Measurements from ENCODE around the gene IL22RA2. TPM values are rescaled to one million over a fixed set of nuclear protein-coding genes. Genes with fewer than 3 reads are reported as not detected.

IL22RA2 gene
- total RNA-seq, 1 donor from 2014 or later, result not detected

- Histone ChIP-seq H3K4me1 (no peaks in the 10 kb centered on the region), H3K27me3 (ENCODE audit: low read depth) (no peaks in the 10 kb centered on the region), H3K9me3 (peaks cover 8% of the 10 kb centered on the region), H3K4me3 (no peak overlapping the region), H3K36me3 (no peaks in the 10 kb centered on the region), H3K27ac (no peak overlapping the region)
- intact Hi-C loops (cut with DNase I), result no loop called here
- DNase-seq (no peak), ATAC-seq (no peak)
- no peak for TF ChIP-seq CTCF (IDR thresholded peaks at IDR 0.05)
Observed at GRCh38 chr6:137176729-137177128, 3.3 kb upstream of the IL22RA2 start.

GRCh38 chr6:137175868-137176245 is 2.4 kb upstream of the IL22RA2 start:
- Histone ChIP-seq H3K4me3 (no peak overlapping the region), H3K27me3 (ENCODE audit: low read depth) (no peaks in the 10 kb centered on the region), H3K27ac (no peak overlapping the region), H3K9me3 (no peaks in the 10 kb centered on the region), H3K36me3 (no peaks in the 10 kb centered on the region), H3K4me1 (no peaks in the 10 kb centered on the region)
- no peak for ATAC-seq
- intact Hi-C loops (cut with DNase I), result no loop called here
- TF ChIP-seq CTCF (IDR thresholded peaks at IDR 0.05), result no peak
- no peak for DNase-seq

GRCh38 chr6:137175157-137175867 is 1.9 kb upstream of the IL22RA2 start:
- DNase-seq, result no peak

GRCh38 chr6:137172734-137173431 is 561 bp downstream of the IL22RA2 start:
- Histone ChIP-seq H3K36me3 (no peaks in the 10 kb centered on the region), H3K27me3 (ENCODE audit: low read depth) (no peaks in the 10 kb centered on the region), H3K9me3 (no peaks in the 10 kb centered on the region), H3K4me3 (no peak overlapping the region), H3K4me1 (no peaks in the 10 kb centered on the region), H3K27ac (no peak overlapping the region)
- DNase-seq (no peak), ATAC-seq (no peak)
- no peak for TF ChIP-seq CTCF (IDR thresholded peaks at IDR 0.05)
- intact Hi-C loops (cut with DNase I), result no loop called here

More at GRCh38 chr6:137175157-137175867, 1.9 kb upstream of the IL22RA2 start:
- TF ChIP-seq CTCF (IDR thresholded peaks at IDR 0.05), result no peak
- no peak overlapping the region for H3K27ac ChIP-seq
- no peaks in the 10 kb centered on the region for H3K9me3 ChIP-seq
- ATAC-seq, result no peak
- intact Hi-C loops (cut with DNase I), result no loop called here
- no peaks in the 10 kb centered on the region for H3K4me1 ChIP-seq
- no peak overlapping the region for H3K4me3 ChIP-seq
- no peaks in the 10 kb centered on the region for H3K27me3 ChIP-seq (ENCODE audit: low read depth)
- no peaks in the 10 kb centered on the region for H3K36me3 ChIP-seq

- H3K27ac ChIP-seq, result no peak overlapping the region
- no peak for ATAC-seq
- DNase-seq, result no peak
- intact Hi-C loops (cut with DNase I), result no loop called here
- no peaks in the 10 kb centered on the region for H3K4me1 ChIP-seq
- H3K36me3 ChIP-seq, result no peaks in the 10 kb centered on the region
- no peaks in the 10 kb centered on the region for H3K27me3 ChIP-seq (ENCODE audit: low read depth)
- H3K4me3 ChIP-seq, result no peak overlapping the region
- H3K9me3 ChIP-seq, result no peaks in the 10 kb centered on the region
- TF ChIP-seq CTCF (IDR thresholded peaks at IDR 0.05), result no peak
Observed at GRCh38 chr6:137171824-137172733, 1.4 kb downstream of the IL22RA2 start.
